ENCODE results near the gene CDH1.

DNA sequence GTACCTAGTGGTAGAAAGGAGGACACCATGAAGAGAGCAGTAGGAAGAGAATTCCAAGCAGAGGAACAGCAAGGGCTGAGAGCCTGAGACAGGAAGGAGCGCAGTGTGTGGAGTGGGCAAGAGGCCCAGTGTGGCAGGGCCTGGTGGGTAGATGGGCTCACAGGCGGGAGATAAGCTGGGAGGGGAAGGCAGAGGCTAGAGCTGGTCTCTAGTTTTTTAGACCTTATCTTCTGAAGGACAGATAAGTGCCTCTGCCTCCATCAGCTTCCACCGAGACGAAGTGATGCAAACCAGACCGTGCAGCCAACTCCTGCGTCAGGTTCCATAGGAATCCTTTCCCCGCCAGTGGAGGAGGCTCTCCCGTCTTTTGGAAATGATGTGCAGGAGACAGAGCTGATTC lies 33.6 kb downstream of the CDH1 start:
- TF ChIP-seq, protein P1, sequence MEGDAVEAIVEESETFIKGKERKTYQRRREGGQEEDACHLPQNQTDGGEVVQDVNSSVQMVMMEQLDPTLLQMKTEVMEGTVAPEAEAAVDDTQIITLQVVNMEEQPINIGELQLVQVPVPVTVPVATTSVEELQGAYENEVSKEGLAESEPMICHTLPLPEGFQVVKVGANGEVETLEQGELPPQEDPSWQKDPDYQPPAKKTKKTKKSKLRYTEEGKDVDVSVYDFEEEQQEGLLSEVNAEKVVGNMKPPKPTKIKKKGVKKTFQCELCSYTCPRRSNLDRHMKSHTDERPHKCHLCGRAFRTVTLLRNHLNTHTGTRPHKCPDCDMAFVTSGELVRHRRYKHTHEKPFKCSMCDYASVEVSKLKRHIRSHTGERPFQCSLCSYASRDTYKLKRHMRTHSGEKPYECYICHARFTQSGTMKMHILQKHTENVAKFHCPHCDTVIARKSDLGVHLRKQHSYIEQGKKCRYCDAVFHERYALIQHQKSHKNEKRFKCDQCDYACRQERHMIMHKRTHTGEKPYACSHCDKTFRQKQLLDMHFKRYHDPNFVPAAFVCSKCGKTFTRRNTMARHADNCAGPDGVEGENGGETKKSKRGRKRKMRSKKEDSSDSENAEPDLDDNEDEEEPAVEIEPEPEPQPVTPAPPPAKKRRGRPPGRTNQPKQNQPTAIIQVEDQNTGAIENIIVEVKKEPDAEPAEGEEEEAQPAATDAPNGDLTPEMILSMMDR (IDR thresholded peaks at IDR 0.05): no peak
- no peak for TF ChIP-seq EP300 (IDR thresholded peaks at IDR 0.05; ENCODE audit: low read depth)
- no peak for TF ChIP-seq POLR2AphosphoS5 (IDR thresholded peaks at IDR 0.05)
- TF ChIP-seq POLR2A (IDR thresholded peaks at IDR 0.05): no peak
